Trophoblast cell (in vitro differentiated cells and primary cell): Measurements from ENCODE around the gene TNKS1BP1.
"Not testable (repeated sequence)": the region's sequence is repeated elsewhere in the genome, so short reads cannot be mapped to it uniquely, and the experiment has no call there.

ENCODE experiments used
- DNase-seq, 2 donors: peaks; one replicate each; pipeline ENCODE4 v3.0.0-alpha.2; 2016
- H2AFZ ChIP-seq: 2 replicates; pipeline ENCODE4 v1.6.1; 2013; ENCODE audit warnings: low read length, moderate library complexity, mild to moderate bottlenecking; ENCODE audit not compliant: insufficient read depth, poor library complexity
- H2AK5ac ChIP-seq: 2 replicates; pipeline ENCODE4 v1.6.1; 2013; ENCODE audit warnings: mild to moderate bottlenecking, low read length
- H2BK120ac ChIP-seq: 2 replicates; pipeline ENCODE4 v1.6.1; 2013; ENCODE audit warnings: low read length, mild to moderate bottlenecking, moderate library complexity; ENCODE audit not compliant: insufficient read depth, poor library complexity
- H2BK12ac ChIP-seq: 2 replicates; pipeline ENCODE4 v1.6.1; 2013; ENCODE audit warnings: mild to moderate bottlenecking, low read length, moderate library complexity
- H2BK5ac ChIP-seq: 2 replicates; pipeline ENCODE4 v1.6.1; 2013; ENCODE audit warnings: low read length, low read depth, moderate library complexity, mild to moderate bottlenecking; ENCODE audit not compliant: poor library complexity
- H3K14ac ChIP-seq: 2 replicates; pipeline ENCODE4 v1.6.1; 2013; ENCODE audit warnings: mild to moderate bottlenecking, low read length
- H3K18ac ChIP-seq: 2 replicates; pipeline ENCODE4 v1.6.1; 2013; ENCODE audit warnings: mild to moderate bottlenecking, low read length
- H3K23ac ChIP-seq: 2 replicates; pipeline ENCODE4 v1.6.1; 2013; ENCODE audit warnings: low read length
- H3K27ac ChIP-seq: 2 replicates; pipeline ENCODE4 v1.5.1; 2013; ENCODE audit warnings: low read depth, mild to moderate bottlenecking, inconsistent platforms, low read length, moderate library complexity
- H3K27me3 ChIP-seq: 2 replicates; pipeline ENCODE4 v1.6.1; 2013; ENCODE audit warnings: inconsistent platforms, mild to moderate bottlenecking, low read length, moderate library complexity; ENCODE audit not compliant: insufficient read depth
- H3K36me3 ChIP-seq, 2 experiments: 1 replicate in 1 of 2; 2 replicates in 1 of 2; pipeline ENCODE4 v1.6.1; 2013; ENCODE audit warnings: low read length in 2 of 2, mild to moderate bottlenecking in 2 of 2, moderate library complexity in 1 of 2; ENCODE audit not compliant: insufficient read depth in 2 of 2, control insufficient read depth in 1 of 2
- H3K4ac ChIP-seq: 2 replicates; pipeline ENCODE4 v1.6.1; 2013; ENCODE audit warnings: low read depth, mild to moderate bottlenecking, low read length, moderate library complexity
- H3K4me1 ChIP-seq, 2 experiments: 1 replicate in 1 of 2; 2 replicates in 1 of 2; pipeline ENCODE4 v1.6.1; 2013; ENCODE audit warnings: low read length in 2 of 2, mild to moderate bottlenecking in 2 of 2, moderate library complexity in 1 of 2; ENCODE audit not compliant: insufficient read depth in 2 of 2, control insufficient read depth in 1 of 2
- H3K4me2 ChIP-seq: 2 replicates; pipeline ENCODE4 v1.6.1; 2013; ENCODE audit warnings: inconsistent platforms, mild to moderate bottlenecking, low read length, moderate library complexity
- H3K4me3 ChIP-seq: 2 replicates; pipeline ENCODE4 v1.5.1; 2013; ENCODE audit warnings: mild to moderate bottlenecking, low read depth, low read length, inconsistent platforms
- H3K79me1 ChIP-seq: one replicate; pipeline ENCODE4 v1.6.1; 2013; ENCODE audit warnings: low read length
- H3K79me2 ChIP-seq: 2 replicates; pipeline ENCODE4 v1.6.1; 2013; ENCODE audit warnings: low read length, mild to moderate bottlenecking; ENCODE audit not compliant: control insufficient read depth, insufficient read depth, poor library complexity
- H3K9ac ChIP-seq: 2 replicates; pipeline ENCODE4 v1.6.1; 2013; ENCODE audit warnings: mild to moderate bottlenecking, low read length
- H3K9me3 ChIP-seq: 2 replicates; pipeline ENCODE4 v1.6.1; 2013; ENCODE audit warnings: low read depth, mild to moderate bottlenecking, control low read depth, inconsistent platforms, low read length; ENCODE audit not compliant: insufficient read depth
- H4K12ac ChIP-seq: 2 replicates; pipeline ENCODE4 v1.6.1; 2013; ENCODE audit warnings: low read depth, mild to moderate bottlenecking, low read length, moderate library complexity
- H4K8ac ChIP-seq: 2 replicates; pipeline ENCODE4 v1.6.1; 2013; ENCODE audit warnings: low read depth, mild to moderate bottlenecking, low read length, moderate library complexity
- H4K91ac ChIP-seq: one replicate; pipeline ENCODE4 v1.6.1; 2013; ENCODE audit warnings: low read depth, mild to moderate bottlenecking, low read length, moderate library complexity
- WGBS: extraction: QIAGEN DNeasy Blood & Tissue Kit; methylation state at CpG from one replicate; pipeline ENCODE4 v1.1.7; 2013; ENCODE audit warnings: missing lambda C conversion rate; ENCODE audit not compliant: insufficient read length, insufficient coverage; ENCODE audit errors: extremely low coverage; 5-methylcytosine and 5-hydroxymethylcytosine counted together

Gene TNKS1BP1

GRCh38 chr11:57281546-57281945, 43.2 kb downstream of the TNKS1BP1 start:
- H3K14ac ChIP-seq, H3K27ac ChIP-seq, H3K23ac ChIP-seq, H3K36me3 ChIP-seq, H4K91ac ChIP-seq, H2AK5ac ChIP-seq, H3K4me3 ChIP-seq, H3K9ac ChIP-seq, H3K79me2 ChIP-seq, H2BK5ac ChIP-seq, H2BK12ac ChIP-seq, H4K8ac ChIP-seq, H3K4ac ChIP-seq, H2BK120ac ChIP-seq, H3K9me3 ChIP-seq, H3K18ac ChIP-seq, H3K27me3 ChIP-seq, H3K4me2 ChIP-seq, H4K12ac ChIP-seq, H2AFZ ChIP-seq: not testable (repeated sequence)
- WGBS, result no CpG with 5 or more reads among the region's 6 CpGs
- H3K4me1 ChIP-seq, result peaks cover 17 to 23% of the 10 kb centered on the region in 2 experiments
- peak; percentile 66 to 90 for DNase-seq
- H3K79me1 ChIP-seq, result peaks cover 22% of the 10 kb centered on the region

GRCh38 chr11:57279116-57279515, 45.6 kb downstream of the TNKS1BP1 start:
- Histone ChIP-seq H3K27me3 (no peaks in the 10 kb centered on the region), H2BK120ac (peak overlapping the region; percentile 62)

DNA sequence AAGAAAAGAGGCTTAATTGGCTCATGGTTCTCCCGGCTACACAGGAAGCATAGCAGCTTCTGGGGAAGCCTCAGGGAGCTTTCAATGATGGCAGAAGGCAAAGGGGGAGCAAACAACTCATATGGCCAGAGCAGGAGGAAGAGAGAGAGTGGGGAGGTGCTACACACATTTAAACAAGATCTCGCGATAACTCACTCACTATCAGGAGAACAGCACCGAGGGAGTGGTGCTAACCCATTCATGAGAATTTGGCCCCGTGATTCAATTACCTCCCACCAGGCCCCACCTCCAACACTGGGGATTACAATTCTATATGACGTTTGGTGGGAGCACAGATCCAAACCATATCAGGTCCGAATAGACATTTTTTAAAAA, 46.0 kb downstream of the TNKS1BP1 start:
- no peak overlapping the region for H3K4me2 ChIP-seq
- no peak overlapping the region for H3K9ac ChIP-seq
- peak overlapping the region; percentile 4 for H3K4ac ChIP-seq
- H4K91ac ChIP-seq, result peak overlapping the region; percentile 69
- H2BK5ac ChIP-seq, result peak overlapping the region; percentile 38
- H4K8ac ChIP-seq, result peak overlapping the region; percentile 44
- H3K79me1 ChIP-seq, result peaks cover 16% of the 10 kb centered on the region
- peak overlapping the region; percentile 15 for H2AK5ac ChIP-seq
- no peak overlapping the region for H3K4me3 ChIP-seq
- peak overlapping the region; percentile 62 for H2BK120ac ChIP-seq
- H2AFZ ChIP-seq, result no peak overlapping the region
- peaks cover 12 to 18% of the 10 kb centered on the region in 2 experiments for H3K4me1 ChIP-seq
- H4K12ac ChIP-seq, result no peak overlapping the region
- DNase-seq, result no peak
- no peaks in the 10 kb centered on the region for H3K27me3 ChIP-seq
- H2BK12ac ChIP-seq, result peak overlapping the region; percentile 30
- H3K36me3 ChIP-seq, result no peaks in the 10 kb centered on the region
- no peaks in the 10 kb centered on the region for H3K9me3 ChIP-seq
- H3K79me2 ChIP-seq, result no peaks in the 10 kb centered on the region
- no peak overlapping the region for H3K23ac ChIP-seq
- peak overlapping the region; percentile 92 for H3K27ac ChIP-seq
- H3K18ac ChIP-seq, result no peak overlapping the region
- no CpG with 5 or more reads among the region's 7 CpGs for WGBS
- H3K14ac ChIP-seq, result peak overlapping the region; percentile 36

More at GRCh38 chr11:57279116-57279515, 45.6 kb downstream of the TNKS1BP1 start:
- Histone ChIP-seq H2BK5ac (no peak overlapping the region), H3K23ac (no peak overlapping the region), H3K36me3 (no peaks in the 10 kb centered on the region), H2AFZ (no peak overlapping the region), H3K18ac (no peak overlapping the region), H4K12ac (no peak overlapping the region), H2BK12ac (no peak overlapping the region), H3K4me2 (no peak overlapping the region), H3K4ac (no peak overlapping the region), H3K9me3 (no peaks in the 10 kb centered on the region), H4K91ac (peak overlapping the region; percentile 69), H3K9ac (no peak overlapping the region), H3K14ac (peak overlapping the region; percentile 52), H3K4me3 (no peak overlapping the region), H4K8ac (no peak overlapping the region), H3K79me2 (no peaks in the 10 kb centered on the region), H3K27ac (peak overlapping the region; percentile 92), H2AK5ac (no peak overlapping the region), H3K4me1 (peaks cover 16 to 22% of the 10 kb centered on the region in 2 experiments), H3K79me1 (peaks cover 19% of the 10 kb centered on the region)
- DNase-seq, result peak in 1 of 2 donors; percentile 59
- no CpG with 5 or more reads among the region's 5 CpGs for WGBS

- Histone ChIP-seq H2BK120ac (peak overlapping the region; percentile 78), H3K79me1 (peaks cover 15% of the 10 kb centered on the region), H3K14ac (peak overlapping the region; percentile 17), H3K4ac (no peak overlapping the region), H2BK12ac (no peak overlapping the region), H3K27me3 (no peaks in the 10 kb centered on the region), H3K4me3 (no peak overlapping the region), H3K4me2 (peak overlapping the region; percentile 62), H3K9ac (no peak overlapping the region), H2BK5ac (peak overlapping the region; percentile 88), H3K79me2 (no peaks in the 10 kb centered on the region), H4K12ac (no peak overlapping the region), H3K23ac (no peak overlapping the region), H4K91ac (peak overlapping the region; percentile 69), H3K36me3 (peaks cover 0 to 2% of the 10 kb centered on the region in 2 experiments), H2AK5ac (no peak overlapping the region), H3K9me3 (no peaks in the 10 kb centered on the region), H3K4me1 (peaks cover 11 to 18% of the 10 kb centered on the region in 2 experiments), H3K18ac (no peak overlapping the region), H3K27ac (peak overlapping the region; percentile 92), H4K8ac (peak overlapping the region; percentile 75), H2AFZ (peak overlapping the region; percentile 46)
- DNase-seq, result peak; percentile 79 to 92
- WGBS, result no CpG with 5 or more reads among the region's 14 CpGs
Observed at GRCh38 chr11:57277845-57278720, 46.7 kb downstream of the TNKS1BP1 start.
